GM19351 (cell line): ENCODE data around the gene ACTRT1.

Source experiments
- ATAC-seq: cut with Tn5 transposase; IDR thresholded peaks from one replicate; pipeline ENCODE4 v1.9.1; 2021; ENCODE audit warnings: mild to moderate bottlenecking, moderate library complexity; ENCODE audit not compliant: unreplicated experiment

Gene ACTRT1

GRCh38 chrX:128052303-128052702 is at the start of gene ACTRT1:
TSS of gene ACTRT1 (minus strand) at chrX:128052403. CDS start at chrX:128052206, 197 bp downstream.
- ATAC-seq, result no peak

- ATAC-seq, result no peak
Observed at GRCh38 chrX:128078545-128078944, 26.3 kb upstream of the ACTRT1 start.

GRCh38 chrX:128057421-128057820 is 5.2 kb upstream of the ACTRT1 start:
- no peak for ATAC-seq

GRCh38 chrX:128051526-128051925 is 677 bp downstream of the ACTRT1 start:
- ATAC-seq, result no peak

GRCh38 chrX:128035318-128035717 is 16.9 kb downstream of the ACTRT1 start:
- no peak for ATAC-seq

- no peak for ATAC-seq
Observed at GRCh38 chrX:128021566-128021965, 30.6 kb downstream of the ACTRT1 start.

- no peak for ATAC-seq
Observed at GRCh38 chrX:128020701-128021100, 31.5 kb downstream of the ACTRT1 start.

GRCh38 chrX:128019218-128019617 is 33.0 kb downstream of the ACTRT1 start:
- ATAC-seq, result no peak

- no peak for ATAC-seq
Observed at GRCh38 chrX:128012015-128012414, 40.2 kb downstream of the ACTRT1 start.

GRCh38 chrX:128007882-128008281 is 44.3 kb downstream of the ACTRT1 start:
- no peak for ATAC-seq
